BE2C (cell line): ENCODE data around the gene ASGR1.

Experiments used
- DNase-seq: peaks from one replicate; pipeline ENCODE4 v3.0.0-alpha.2; 2020
- H3K27me3 ChIP-seq: fragments of 250-450 bp; sonication (Bioruptor Pico); 2 replicates; pipeline ENCODE4 v1.5.1; 2020; ENCODE audit warnings: mild to moderate bottlenecking
- H3K36me3 ChIP-seq: fragments of 250-450 bp; sonication (Bioruptor Pico); 2 replicates; pipeline ENCODE4 v1.5.1; 2020; ENCODE audit warnings: mild to moderate bottlenecking
- H3K4me1 ChIP-seq: fragments of 250-450 bp; sonication (Bioruptor Pico); 2 replicates; pipeline ENCODE4 v1.5.1; 2020
- H3K4me3 ChIP-seq: 2 replicates; pipeline ENCODE4 v1.5.1; 2011; ENCODE audit warnings: low read depth, low read length
- H3K9me3 ChIP-seq: fragments of 250-450 bp; sonication (Bioruptor Pico); 2 replicates; pipeline ENCODE4 v1.5.1; 2020
- CTCF ChIP-seq: IDR thresholded peaks from 2 replicates; pipeline ENCODE4 v1.5.1; 2012; ENCODE audit warnings: mild to moderate bottlenecking, low read depth, low read length

ASGR1 gene

GRCh38 chr17:7133916-7134315 is 45.3 kb downstream of the ASGR1 start:
- Histone ChIP-seq H3K4me3 (no peak overlapping the region), H3K36me3 (no peaks in the 10 kb centered on the region)
- TF ChIP-seq CTCF, result no peak

GRCh38 chr17:7133424-7133823 is 45.7 kb downstream of the ASGR1 start:
- H3K36me3 ChIP-seq, result no peaks in the 10 kb centered on the region
- H3K4me1 ChIP-seq, result no peaks in the 10 kb centered on the region
- DNase-seq, result no peak
- TF ChIP-seq CTCF, result peak; percentile 36
- H3K4me3 ChIP-seq, result no peak overlapping the region
- H3K9me3 ChIP-seq, result no peaks in the 10 kb centered on the region
- peaks cover 52% of the 10 kb centered on the region for H3K27me3 ChIP-seq

More at GRCh38 chr17:7133916-7134315, 45.3 kb downstream of the ASGR1 start:
- peaks cover 51% of the 10 kb centered on the region for H3K27me3 ChIP-seq
- no peaks in the 10 kb centered on the region for H3K4me1 ChIP-seq
- no peaks in the 10 kb centered on the region for H3K9me3 ChIP-seq
- no peak for DNase-seq

- Histone ChIP-seq H3K36me3 (no peaks in the 10 kb centered on the region), H3K4me1 (no peaks in the 10 kb centered on the region), H3K27me3 (peaks cover 53% of the 10 kb centered on the region), H3K9me3 (no peaks in the 10 kb centered on the region), H3K4me3 (no peak overlapping the region)
- no peak for TF ChIP-seq CTCF
- no peak for DNase-seq
Observed at GRCh38 chr17:7132511-7133094, 46.6 kb downstream of the ASGR1 start.

- Histone ChIP-seq H3K4me1 (no peaks in the 10 kb centered on the region), H3K4me3 (no peak overlapping the region), H3K27me3 (peaks cover 42% of the 10 kb centered on the region), H3K36me3 (no peaks in the 10 kb centered on the region), H3K9me3 (no peaks in the 10 kb centered on the region)
- no peak for DNase-seq
- TF ChIP-seq CTCF, result no peak
Observed at GRCh38 chr17:7131423-7131791, 47.8 kb downstream of the ASGR1 start.

GRCh38 chr17:7130621-7131422 is 48.3 kb downstream of the ASGR1 start:
- no peak for TF ChIP-seq CTCF
- no peaks in the 10 kb centered on the region for H3K4me1 ChIP-seq
- H3K36me3 ChIP-seq, result no peaks in the 10 kb centered on the region
- DNase-seq, result no peak
- no peaks in the 10 kb centered on the region for H3K9me3 ChIP-seq
- H3K27me3 ChIP-seq, result peaks cover 42% of the 10 kb centered on the region
- H3K4me3 ChIP-seq, result no peak overlapping the region

- TF ChIP-seq CTCF, result no peak
- no peak overlapping the region for H3K4me3 ChIP-seq
- no peaks in the 10 kb centered on the region for H3K4me1 ChIP-seq
- no peaks in the 10 kb centered on the region for H3K36me3 ChIP-seq
- H3K27me3 ChIP-seq, result peaks cover 42% of the 10 kb centered on the region
- no peak for DNase-seq
- H3K9me3 ChIP-seq, result no peaks in the 10 kb centered on the region
Observed at GRCh38 chr17:7129311-7129710, 49.9 kb downstream of the ASGR1 start.
